Right lobe of liver (tissue), 6 donors: ENCODE data around the gene PGM3. TPM values are rescaled to one million over a fixed set of nuclear protein-coding genes. Genes with fewer than 3 reads are reported as not detected.

Experiments used
- ATAC-seq, 4 donors: fragments of 200-7000 bp; cut with Tn5 transposase; one replicate each; pipeline ENCODE4 v1.9.1; 2020; ENCODE audit warnings: mild to moderate bottlenecking in 4 of 4, moderate library complexity in 4 of 4
- DNase-seq, 3 donors: peaks; one replicate each; pipeline ENCODE4 v3.0.0-alpha.2; 2020
- H3K27ac ChIP-seq, 3 donors: fragments of 200-600 bp; one replicate each; pipeline ENCODE4 v1.8.0; 2022
- H3K27me3 ChIP-seq, 2 donors: fragments of 200-600 bp; one replicate each; pipeline ENCODE4 v1.8.0; 2022
- H3K36me3 ChIP-seq, 4 donors: fragments of 200-600 bp; sonication (generic) in 1 of 4; one replicate each; pipeline versions ENCODE4 v1.5.1 to v1.8.0; 2017 to 2022; ENCODE audit warnings: control low read depth in 1 of 4
- H3K4me1 ChIP-seq, 4 donors: fragments of 200-600 bp; sonication (generic) in 1 of 4; one replicate each; pipeline versions ENCODE4 v1.5.1 to v1.8.0; 2017 to 2022; ENCODE audit warnings: control low read depth in 1 of 4
- H3K4me3 ChIP-seq, 3 donors: fragments of 200-600 bp; one replicate each; pipeline ENCODE4 v1.8.0; 2022
- H3K9me3 ChIP-seq, 4 donors: fragments of 200-600 bp; sonication (generic) in 1 of 4; one replicate each; pipeline versions ENCODE4 v1.5.1 to v1.8.0; 2017 to 2022; ENCODE audit warnings: control low read depth in 1 of 4
- CTCF ChIP-seq, 4 donors: fragments of 200-600 bp in 3 of 4; fragments of 450-650 bp in 1 of 4; IDR thresholded peaks; one replicate each; pipeline versions ENCODE4 v1.5.1 to v1.8.0; 2016 to 2022; ENCODE audit warnings: antibody characterized with exemption in 4 of 4, mild to moderate bottlenecking in 2 of 4
- POLR2A ChIP-seq: fragments of 450-650 bp; IDR thresholded peaks from one replicate; pipeline ENCODE4 v1.6.1; 2017; ENCODE audit warnings: antibody characterized with exemption, mild to moderate bottlenecking
- WGBS: methylation state at CpG from one replicate; pipeline ENCODE4 v1.1.6; 2018; ENCODE audit warnings: low coverage, low lambda C conversion rate; ENCODE audit not compliant: insufficient coverage; ENCODE audit errors: missing lambda C conversion rate; 5-methylcytosine and 5-hydroxymethylcytosine counted together
- intact Hi-C, 2 donors: fragments of 100-400 bp; cut with DNase I; formaldehyde crosslinking; loops; one replicate each; pipeline versions ENCODE4 v1.11.2 to v1.14.1; 2022
- total RNA-seq, 6 experiments: library from RNA; depleted of rRNA in 2 of 6; stranded (reverse); fragments of >200 nt in 2 of 6; fragmentation: NEBNext Ultra II Directional in 3 of 6; extraction: Animal tissue kit (Norgen Biotek cat#: 25700) in 3 of 6; gene quantifications; one replicate each; pipeline versions ENCODE4 v1.1.0 to v1.2.4, GENCODE V29; 2016 to 2023
- donor health status: DM: no; HTN: yes; CAD: no.
- donor health status: DM: no; HTN: no; CAD: no.
- donor health status: DM: no; HTN: no; CAD: no.
- donor health status: DM: no; HTN: yes; CAD: no.
- donor health status: DM: no; HTN: yes; CAD: no.

PGM3 gene
- total RNA-seq, 6 experiments from 2014 or later: 23.5 to 52.2 (median 35.0) TPM

DNA sequence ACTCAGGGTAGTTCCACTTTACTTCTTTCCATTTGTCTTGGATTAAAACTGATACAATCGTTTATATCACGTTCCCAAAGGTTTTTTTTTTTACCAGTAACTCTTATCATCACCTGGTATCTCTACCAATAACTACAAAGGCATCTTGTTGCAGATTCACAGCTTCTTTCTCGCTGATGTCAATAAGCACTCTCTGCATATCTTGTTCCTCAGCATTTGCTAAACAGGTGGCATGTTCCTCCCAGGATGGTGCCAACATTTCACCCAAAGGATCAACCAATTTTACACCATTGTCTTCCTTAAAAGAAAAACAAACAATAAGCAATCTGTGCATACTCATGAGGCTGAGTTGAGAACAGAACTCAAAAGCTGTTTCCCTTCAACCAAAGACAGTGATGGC is 4.6 kb downstream of the PGM3 start:
- peaks cover 0 to 18% (median 1%) of the 10 kb centered on the region in 4 donors for H3K36me3 ChIP-seq
- no peaks in the 10 kb centered on the region for H3K9me3 ChIP-seq
- DNase-seq (no peak), ATAC-seq (no peak)
- no peak overlapping the region for H3K4me3 ChIP-seq
- TF ChIP-seq POLR2A (no peak), CTCF (IDR thresholded peaks at IDR 0.05) (no peak)
- 75% methylated on average over 3 of the region's 3 CpGs for WGBS
- intact Hi-C loops: no loop called here
- H3K27ac ChIP-seq: no peak overlapping the region
- peaks cover 0 to 26% (median 2%) of the 10 kb centered on the region in 4 donors for H3K4me1 ChIP-seq
- no peaks in the 10 kb centered on the region for H3K27me3 ChIP-seq

DNA sequence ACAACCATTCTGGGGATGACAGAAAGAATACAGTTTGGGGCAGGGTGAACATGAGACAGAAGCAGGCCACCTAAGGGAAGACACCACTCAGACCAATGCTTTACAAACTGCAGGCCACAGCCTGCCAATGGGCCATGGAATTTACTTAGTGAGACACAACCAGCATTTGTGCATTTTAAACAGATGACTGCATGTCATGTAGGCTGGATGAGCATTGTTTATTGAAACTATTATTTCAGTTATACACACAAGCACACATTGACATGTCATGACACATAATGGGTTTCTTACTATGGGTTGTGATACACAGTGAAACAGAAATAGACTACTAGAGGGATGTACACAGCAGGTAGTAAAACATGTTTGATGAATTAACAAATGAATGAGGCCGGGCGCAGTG is 8.0 kb downstream of the PGM3 start:
- ATAC-seq (no peak), DNase-seq (no peak)
- Histone ChIP-seq H3K27me3 (no peaks in the 10 kb centered on the region), H3K4me1 (peaks cover 0 to 4% (median 2%) of the 10 kb centered on the region in 4 donors), H3K36me3 (peaks cover 0 to 39% (median 10%) of the 10 kb centered on the region in 4 donors), H3K27ac (no peak overlapping the region), H3K4me3 (no peak overlapping the region), H3K9me3 (no peaks in the 10 kb centered on the region)
- no peak for TF ChIP-seq POLR2A
- TF ChIP-seq CTCF (IDR thresholded peaks at IDR 0.05): no peak
- 90% methylated on average over 2 of the region's 2 CpGs for WGBS
- intact Hi-C loops: no loop called here

DNA sequence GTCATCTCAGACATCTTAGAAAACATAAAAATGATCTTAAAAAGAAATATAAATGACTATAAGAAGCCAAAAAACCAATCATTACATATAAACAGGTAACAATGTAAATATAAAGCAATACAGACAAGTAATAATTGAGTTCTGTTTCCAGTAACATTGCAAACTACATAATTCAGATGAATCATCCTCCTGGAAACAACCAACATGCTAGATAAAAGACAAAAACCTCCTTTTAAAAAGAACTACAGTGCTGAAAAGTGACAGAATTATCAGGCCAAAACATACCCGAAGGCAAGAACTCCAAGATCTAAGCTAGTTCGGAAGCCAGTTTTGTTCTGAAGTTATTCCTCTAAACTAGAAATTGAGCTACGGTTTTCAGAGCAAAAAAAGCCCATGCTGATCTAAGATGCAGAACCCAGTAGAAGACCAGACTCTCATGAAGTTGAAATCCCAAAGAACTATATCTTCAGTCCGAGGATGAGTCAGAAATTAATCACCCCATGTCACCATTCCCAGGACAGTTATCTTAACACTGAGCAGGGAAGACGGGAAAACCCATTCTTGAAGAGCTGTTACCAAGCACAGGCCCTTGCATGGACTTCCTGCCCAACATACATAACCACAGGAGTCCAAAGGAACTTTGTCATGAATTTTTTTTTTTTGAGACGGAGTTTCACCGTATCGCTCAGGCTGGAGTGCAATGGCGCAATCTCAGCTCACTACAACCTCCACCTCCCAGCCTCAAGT is 9.8 kb downstream of the PGM3 start:
- H3K9me3 ChIP-seq: no peaks in the 10 kb centered on the region
- H3K27me3 ChIP-seq: no peaks in the 10 kb centered on the region
- no peak overlapping the region for H3K4me3 ChIP-seq
- H3K4me1 ChIP-seq: peaks cover 0 to 4% (median 2%) of the 10 kb centered on the region in 4 donors
- peaks cover 0 to 53% (median 14%) of the 10 kb centered on the region in 4 donors for H3K36me3 ChIP-seq
- WGBS: 68% methylated on average over 7 of the region's 9 CpGs
- TF ChIP-seq POLR2A: no peak
- no peak for TF ChIP-seq CTCF (IDR thresholded peaks at IDR 0.05)
- H3K27ac ChIP-seq: no peak overlapping the region
- peak in 1 of 3 donors; percentile 24 for DNase-seq
- intact Hi-C loops: no loop called here
- peak in 2 of 4 donors; percentile 52 to 73 for ATAC-seq

GRCh38 chr6:83182114-83182513 is 11.0 kb downstream of the PGM3 start:
- TF ChIP-seq POLR2A (no peak), CTCF (IDR thresholded peaks at IDR 0.05) (no peak)
- no peak for DNase-seq
- peaks cover 0 to 55% (median 14%) of the 10 kb centered on the region in 4 donors for H3K36me3 ChIP-seq

More at GRCh38 chr6:83182114-83182513, 11.0 kb downstream of the PGM3 start:
- intact Hi-C loops: no loop called here
- Histone ChIP-seq H3K9me3 (no peaks in the 10 kb centered on the region), H3K4me3 (no peak overlapping the region), H3K27ac (no peak overlapping the region), H3K27me3 (no peaks in the 10 kb centered on the region), H3K4me1 (peaks cover 0 to 4% (median 1%) of the 10 kb centered on the region in 4 donors)
- 86% methylated on average over 1 of the region's 1 CpG for WGBS
- no peak for ATAC-seq
